ENCODE data around the gene HS6ST2. TPM values are rescaled to one million over a fixed set of nuclear protein-coding genes. Genes with fewer than 3 reads are reported as not detected.

Gene HS6ST2
- total RNA-seq, 1 donor from 2014 or later = 1.1 TPM

DNA sequence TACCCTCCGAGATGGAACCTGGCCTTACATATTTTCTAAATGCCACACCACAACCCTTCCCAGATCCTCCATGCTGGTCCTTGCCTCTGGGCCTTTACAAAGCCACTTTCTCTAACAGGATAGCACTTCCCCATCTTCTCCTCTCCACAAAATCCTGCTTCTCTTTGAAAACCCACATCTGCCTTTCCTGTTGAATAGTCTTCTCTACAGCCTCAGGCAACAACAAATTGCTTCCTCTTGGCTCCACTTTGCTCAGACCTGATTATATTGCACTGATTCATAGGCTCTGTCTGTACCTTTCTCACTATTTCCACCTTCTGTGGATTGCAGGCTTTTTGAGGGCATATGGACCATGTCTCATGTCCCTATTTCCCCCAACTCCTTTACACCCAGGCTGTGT is 265.9 kb downstream of the HS6ST2 start:
- H3K36me3 Mint-ChIP-seq (ENCODE audit: low read depth, unreplicated experiment) = no peaks in the 10 kb centered on the region
- TF ChIP-seq, protein P1, sequence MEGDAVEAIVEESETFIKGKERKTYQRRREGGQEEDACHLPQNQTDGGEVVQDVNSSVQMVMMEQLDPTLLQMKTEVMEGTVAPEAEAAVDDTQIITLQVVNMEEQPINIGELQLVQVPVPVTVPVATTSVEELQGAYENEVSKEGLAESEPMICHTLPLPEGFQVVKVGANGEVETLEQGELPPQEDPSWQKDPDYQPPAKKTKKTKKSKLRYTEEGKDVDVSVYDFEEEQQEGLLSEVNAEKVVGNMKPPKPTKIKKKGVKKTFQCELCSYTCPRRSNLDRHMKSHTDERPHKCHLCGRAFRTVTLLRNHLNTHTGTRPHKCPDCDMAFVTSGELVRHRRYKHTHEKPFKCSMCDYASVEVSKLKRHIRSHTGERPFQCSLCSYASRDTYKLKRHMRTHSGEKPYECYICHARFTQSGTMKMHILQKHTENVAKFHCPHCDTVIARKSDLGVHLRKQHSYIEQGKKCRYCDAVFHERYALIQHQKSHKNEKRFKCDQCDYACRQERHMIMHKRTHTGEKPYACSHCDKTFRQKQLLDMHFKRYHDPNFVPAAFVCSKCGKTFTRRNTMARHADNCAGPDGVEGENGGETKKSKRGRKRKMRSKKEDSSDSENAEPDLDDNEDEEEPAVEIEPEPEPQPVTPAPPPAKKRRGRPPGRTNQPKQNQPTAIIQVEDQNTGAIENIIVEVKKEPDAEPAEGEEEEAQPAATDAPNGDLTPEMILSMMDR (IDR thresholded peaks at IDR 0.05; ENCODE audit: unreplicated experiment) = no peak
- H3K9me3 Mint-ChIP-seq (ENCODE audit: unreplicated experiment) = no peaks in the 10 kb centered on the region
- no peak overlapping the region for H3K4me3 Mint-ChIP-seq (ENCODE audit: unreplicated experiment)
- H3K27me3 Mint-ChIP-seq (ENCODE audit: unreplicated experiment) = peaks cover 2% of the 10 kb centered on the region
- no peak for DNase-seq (ENCODE audit: low spot score)
- H3K27ac Mint-ChIP-seq (ENCODE audit: unreplicated experiment) = no peak overlapping the region
- peaks cover 6% of the 10 kb centered on the region for H3K4me1 Mint-ChIP-seq (ENCODE audit: unreplicated experiment)

DNA sequence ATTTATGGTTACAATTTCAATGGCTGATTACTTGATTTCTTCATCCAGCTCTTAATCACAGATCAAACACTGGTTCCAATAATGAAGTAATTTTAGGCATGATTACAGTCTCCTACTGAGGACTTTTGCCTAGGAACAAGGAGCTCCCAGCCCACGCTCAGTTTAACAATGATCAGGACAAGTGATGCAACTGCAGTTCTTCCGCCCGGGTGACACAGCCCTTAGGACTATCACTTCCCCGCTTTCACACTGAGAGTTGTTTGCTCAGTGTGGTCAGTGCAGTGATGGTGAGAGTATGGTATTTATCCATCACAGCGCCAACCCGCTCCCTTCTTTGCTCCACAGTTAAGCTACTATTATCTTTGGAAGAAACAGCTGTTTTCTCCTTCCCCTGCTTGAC is 266.4 kb downstream of the HS6ST2 start:
- H3K27me3 Mint-ChIP-seq (ENCODE audit: unreplicated experiment) = peaks cover 2% of the 10 kb centered on the region
- H3K4me1 Mint-ChIP-seq (ENCODE audit: unreplicated experiment) = peaks cover 6% of the 10 kb centered on the region
- H3K4me3 Mint-ChIP-seq (ENCODE audit: unreplicated experiment) = no peak overlapping the region
- no peaks in the 10 kb centered on the region for H3K36me3 Mint-ChIP-seq (ENCODE audit: low read depth, unreplicated experiment)
- DNase-seq (ENCODE audit: low spot score) = no peak
- H3K9me3 Mint-ChIP-seq (ENCODE audit: unreplicated experiment) = no peaks in the 10 kb centered on the region
- H3K27ac Mint-ChIP-seq (ENCODE audit: unreplicated experiment) = no peak overlapping the region
- TF ChIP-seq, protein P1 (IDR thresholded peaks at IDR 0.05; ENCODE audit: unreplicated experiment) = no peak

DNA sequence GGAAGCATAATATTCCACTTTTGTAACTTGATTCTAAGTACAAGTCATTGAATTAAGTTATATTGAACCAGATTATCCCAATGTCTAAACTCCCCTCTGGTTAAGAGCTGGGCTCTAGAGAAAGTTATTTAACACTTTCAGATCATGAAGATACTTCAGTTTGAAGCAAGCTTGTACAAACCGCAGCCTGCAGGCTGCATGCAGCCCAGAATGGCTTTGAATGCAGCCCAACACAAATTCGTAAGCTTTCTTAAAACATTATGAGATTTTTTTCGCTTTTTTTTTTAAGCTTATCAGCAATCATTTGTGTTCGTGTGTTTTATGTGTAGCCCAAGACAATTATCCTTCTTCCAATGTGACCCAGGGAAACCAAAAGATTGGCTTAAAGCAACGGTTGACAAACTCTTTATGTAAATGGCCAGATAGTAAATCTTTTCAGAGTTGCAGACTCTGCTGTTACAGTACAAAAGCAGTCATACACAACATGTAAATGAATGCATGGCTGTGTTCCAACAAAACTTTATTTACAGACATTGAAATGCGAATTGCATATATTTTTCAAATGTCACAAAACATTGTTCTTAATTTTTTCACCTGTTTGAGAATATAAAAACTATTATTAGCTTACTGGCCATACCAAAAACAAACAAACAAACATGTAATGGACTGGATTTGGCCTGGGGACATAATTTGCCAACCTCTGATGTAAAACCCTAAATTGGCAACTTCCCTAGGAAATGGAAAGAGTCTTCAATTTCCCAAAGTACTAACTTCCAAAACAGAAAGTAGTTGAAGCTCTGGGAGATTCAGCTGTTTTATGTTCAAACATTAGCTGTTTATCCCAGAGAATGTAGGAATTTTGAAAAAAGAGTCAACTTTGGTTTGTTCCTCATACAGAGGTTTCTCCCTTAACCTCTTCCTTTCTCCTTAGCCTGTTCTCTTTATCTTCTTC is 268.5 kb downstream of the HS6ST2 start:
- H3K9me3 Mint-ChIP-seq (ENCODE audit: unreplicated experiment) = no peaks in the 10 kb centered on the region
- H3K4me1 Mint-ChIP-seq (ENCODE audit: unreplicated experiment) = peaks cover 6% of the 10 kb centered on the region
- peaks cover 2% of the 10 kb centered on the region for H3K27me3 Mint-ChIP-seq (ENCODE audit: unreplicated experiment)
- no peak overlapping the region for H3K27ac Mint-ChIP-seq (ENCODE audit: unreplicated experiment)
- no peak overlapping the region for H3K4me3 Mint-ChIP-seq (ENCODE audit: unreplicated experiment)
- TF ChIP-seq, protein P1 (IDR thresholded peaks at IDR 0.05; ENCODE audit: unreplicated experiment) = no peak
- no peak for DNase-seq (ENCODE audit: low spot score)
- no peaks in the 10 kb centered on the region for H3K36me3 Mint-ChIP-seq (ENCODE audit: low read depth, unreplicated experiment)

DNA sequence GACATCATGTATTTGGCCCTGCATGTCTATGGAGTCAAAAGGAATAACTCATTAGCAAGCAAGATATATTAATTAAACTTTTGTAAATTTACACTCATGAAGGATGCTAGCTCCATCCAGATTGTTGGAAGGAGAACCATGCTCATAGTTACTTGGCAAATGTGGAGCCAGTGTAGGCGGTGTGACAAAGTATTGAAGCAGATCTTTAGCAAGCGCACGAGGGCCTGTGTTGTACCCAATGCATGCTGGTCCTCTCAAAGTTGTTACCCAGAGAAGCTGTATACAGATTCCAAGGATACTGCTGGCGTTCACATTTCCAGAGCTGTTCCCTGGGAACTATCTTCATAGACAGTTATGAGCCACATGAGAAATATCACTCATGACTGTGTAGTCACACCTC is 273.2 kb downstream of the HS6ST2 start:
- Mint-ChIP-seq H3K9me3 (ENCODE audit: unreplicated experiment) (no peaks in the 10 kb centered on the region), H3K27me3 (ENCODE audit: unreplicated experiment) (no peaks in the 10 kb centered on the region), H3K4me1 (ENCODE audit: unreplicated experiment) (no peaks in the 10 kb centered on the region), H3K36me3 (ENCODE audit: low read depth, unreplicated experiment) (no peaks in the 10 kb centered on the region), H3K4me3 (ENCODE audit: unreplicated experiment) (no peak overlapping the region), H3K27ac (ENCODE audit: unreplicated experiment) (no peak overlapping the region)
- TF ChIP-seq, protein P1 (IDR thresholded peaks at IDR 0.05; ENCODE audit: unreplicated experiment) = no peak
- DNase-seq (ENCODE audit: low spot score) = no peak

DNA sequence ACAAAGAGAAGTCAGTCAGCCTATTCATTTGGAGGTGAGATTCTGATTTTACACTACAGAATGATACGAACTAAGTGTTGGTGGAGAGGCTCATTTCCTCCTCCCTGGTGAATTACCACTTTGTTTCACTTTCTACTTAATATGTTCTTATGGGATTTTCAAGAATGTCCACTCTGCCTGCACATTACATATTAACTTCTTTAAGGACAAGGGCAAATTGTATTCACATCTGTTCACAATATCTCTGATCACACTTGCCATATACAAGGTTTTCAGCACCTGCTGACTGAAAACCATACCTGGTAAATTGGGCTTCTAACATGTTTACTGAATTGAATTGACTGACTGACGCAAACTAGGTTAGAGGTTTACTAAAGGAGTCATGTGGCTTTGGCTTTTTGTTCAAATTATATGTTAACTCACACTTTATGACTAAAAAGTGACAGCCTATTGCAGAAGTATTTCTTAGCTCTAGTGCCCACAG is 281.2 kb downstream of the HS6ST2 start:
- H3K9me3 Mint-ChIP-seq (ENCODE audit: unreplicated experiment) = no peaks in the 10 kb centered on the region
- DNase-seq (ENCODE audit: low spot score) = no peak
- TF ChIP-seq, protein P1 (IDR thresholded peaks at IDR 0.05; ENCODE audit: unreplicated experiment) = no peak
- H3K4me1 Mint-ChIP-seq (ENCODE audit: unreplicated experiment) = peaks cover 10% of the 10 kb centered on the region
- peak overlapping the region; percentile 57 for H3K27ac Mint-ChIP-seq (ENCODE audit: unreplicated experiment)
- H3K36me3 Mint-ChIP-seq (ENCODE audit: low read depth, unreplicated experiment) = no peaks in the 10 kb centered on the region
- H3K27me3 Mint-ChIP-seq (ENCODE audit: unreplicated experiment) = no peaks in the 10 kb centered on the region
- no peak overlapping the region for H3K4me3 Mint-ChIP-seq (ENCODE audit: unreplicated experiment)

Measured in endothelial cell (in vitro differentiated cells).